CMK (cell line): ENCODE data around the gene FBXL13.
"Not testable (repeated sequence)": the region's sequence is repeated elsewhere in the genome, so short reads cannot be mapped to it uniquely, and the experiment has no call there.

Experiments used
- DNase-seq: peaks from one replicate; pipeline ENCODE4 v3.0.0-alpha.2; 2010; ENCODE audit warnings: low read depth

The FBXL13 gene

GRCh38 chr7:102817616-102818573 lies 256.7 kb downstream of the FBXL13 start:
- no peak for DNase-seq

DNA sequence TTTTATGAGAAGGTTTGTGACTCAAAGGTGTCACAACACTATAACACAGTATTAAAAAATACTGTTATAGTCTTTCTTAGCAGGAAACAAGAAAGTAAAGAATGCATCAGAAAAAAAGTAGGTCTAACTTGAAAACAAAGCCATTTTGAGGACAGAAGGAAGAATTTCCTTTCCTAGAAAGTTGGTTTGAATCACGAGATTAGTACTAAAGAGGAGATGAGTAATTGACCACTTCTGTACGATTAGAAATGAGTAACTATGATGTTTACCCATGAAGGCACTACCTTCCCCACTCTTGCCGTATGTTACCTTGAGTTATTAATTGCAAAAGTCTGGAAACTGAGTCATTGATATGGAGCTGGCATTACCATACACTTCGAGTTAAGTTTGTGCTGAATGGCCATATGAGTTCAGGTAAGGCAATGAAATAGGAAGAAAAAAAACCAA lies 260.5 kb downstream of the FBXL13 start:
- DNase-seq: no peak

GRCh38 chr7:102813191-102814024 lies 261.2 kb downstream of the FBXL13 start:
- DNase-seq: no peak

DNA sequence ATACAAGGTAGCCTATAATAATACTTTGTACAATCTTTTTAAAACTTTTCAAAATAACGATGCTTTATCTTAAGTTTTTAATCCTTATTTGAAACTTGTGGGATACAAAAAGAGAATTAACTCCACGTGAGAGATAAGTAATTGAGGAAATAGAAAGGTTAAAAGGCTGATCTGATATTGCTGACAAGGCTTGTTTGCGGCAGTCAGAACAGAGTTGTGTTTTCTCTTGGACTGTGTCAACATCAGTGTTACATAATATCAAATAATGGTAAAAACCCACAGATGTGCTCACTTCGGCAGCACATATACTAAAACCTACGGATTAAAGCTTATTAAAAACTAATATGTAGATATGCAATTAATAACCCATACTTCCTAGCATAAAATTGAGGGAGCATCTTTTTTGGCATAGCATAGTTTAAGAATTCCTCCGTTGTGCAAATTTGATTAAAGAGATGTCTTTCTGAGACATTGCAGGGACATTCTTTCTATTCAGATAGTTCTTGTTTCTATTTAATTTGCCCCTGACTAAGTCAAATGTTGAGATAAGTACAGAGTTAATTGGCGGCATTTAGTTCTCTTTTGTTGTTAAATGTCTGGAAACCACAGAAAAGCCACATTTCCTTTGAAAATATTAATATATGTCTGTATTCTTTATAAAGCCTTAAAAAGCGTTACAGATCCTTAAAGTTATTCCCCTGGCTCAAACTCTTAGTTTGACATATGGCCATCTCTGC lies 262.5 kb downstream of the FBXL13 start:
- no peak for DNase-seq

- no peak for DNase-seq
Measured at GRCh38 chr7:102810916-102811315, 263.7 kb downstream of the FBXL13 start.

- DNase-seq: no peak
Measured at GRCh38 chr7:102806613-102807012, 268.0 kb downstream of the FBXL13 start.

GRCh38 chr7:102795987-102796595 lies 278.5 kb downstream of the FBXL13 start:
- DNase-seq: not testable (repeated sequence)

- not testable (repeated sequence) for DNase-seq
Measured at GRCh38 chr7:102794567-102794966, 280.0 kb downstream of the FBXL13 start.

DNA sequence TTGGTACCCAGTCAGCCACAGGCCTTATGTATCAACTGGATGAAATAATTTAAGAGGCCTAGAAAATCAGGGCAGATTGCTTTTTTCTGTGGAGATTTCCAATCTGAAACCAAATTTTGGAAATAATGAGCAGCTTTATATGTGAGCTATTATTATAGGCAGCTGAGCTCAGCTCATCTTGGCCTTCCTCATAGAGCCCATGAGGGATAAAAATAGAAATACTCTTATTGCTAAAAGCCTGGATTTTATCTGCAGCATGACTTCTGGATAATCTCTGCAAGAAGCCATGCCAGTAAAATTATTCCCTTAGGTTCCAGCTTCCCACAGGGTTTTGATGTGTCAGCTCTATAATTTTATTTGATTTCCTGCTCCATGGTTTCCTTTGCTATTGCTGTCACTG lies 282.8 kb downstream of the FBXL13 start:
- not testable (repeated sequence) for DNase-seq

DNA sequence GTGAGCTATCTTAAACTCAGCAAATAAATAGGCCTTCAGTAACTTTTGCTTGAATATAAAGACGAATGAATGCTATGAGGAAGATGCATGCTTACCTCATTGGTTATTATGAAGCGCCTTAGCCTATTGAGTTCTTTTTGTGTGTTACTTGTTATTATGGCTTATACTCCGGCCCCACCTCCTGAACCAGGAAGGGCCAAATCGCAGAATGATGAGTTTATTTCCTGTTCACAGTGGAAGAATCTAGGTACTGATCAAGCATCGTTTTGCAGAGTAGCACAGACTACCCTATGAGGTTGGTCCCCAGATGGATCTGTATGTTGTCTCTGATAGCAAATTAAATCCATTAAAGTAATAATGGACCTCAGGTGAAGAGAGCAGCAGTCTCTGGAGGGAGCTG lies 283.2 kb downstream of the FBXL13 start:
- not testable (repeated sequence) for DNase-seq

DNA sequence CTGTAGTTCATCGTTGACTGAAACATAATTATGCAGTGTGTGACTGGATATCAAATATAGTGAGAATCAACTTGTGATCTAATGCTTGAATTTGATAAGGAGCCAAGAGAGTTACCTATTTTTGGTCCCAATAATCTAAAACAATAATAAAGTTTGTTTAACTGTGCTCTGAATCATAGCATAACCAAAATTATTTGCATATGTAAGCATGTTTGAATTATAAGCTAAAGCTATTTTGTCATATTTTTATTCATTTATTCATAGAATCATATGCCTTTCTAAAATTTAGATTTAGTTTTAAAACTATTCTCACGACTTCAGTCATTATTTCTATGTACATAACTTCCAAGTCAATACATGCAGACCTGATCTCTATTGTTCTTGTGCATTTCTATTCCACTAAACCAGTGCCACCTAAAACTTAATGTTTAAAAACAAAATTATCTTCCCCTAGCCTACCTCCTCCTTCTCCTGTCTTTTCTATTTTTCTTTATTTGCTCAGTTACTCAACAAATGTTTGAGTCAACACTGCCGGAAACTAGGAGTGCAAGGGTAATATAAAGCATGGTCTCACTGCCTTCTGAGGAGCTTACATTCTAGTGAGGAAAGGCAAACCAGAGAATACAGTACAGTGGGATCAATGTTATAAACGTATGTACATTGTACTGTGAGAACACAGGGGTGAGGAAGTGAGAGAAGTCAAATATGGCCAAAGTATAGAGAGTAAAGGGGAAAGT lies 284.1 kb downstream of the FBXL13 start:
- DNase-seq: not testable (repeated sequence)

GRCh38 chr7:102788770-102789169 lies 285.8 kb downstream of the FBXL13 start:
- DNase-seq: not testable (repeated sequence)

GRCh38 chr7:102780926-102781325 lies 293.7 kb downstream of the FBXL13 start:
- DNase-seq: not testable (repeated sequence)

DNA sequence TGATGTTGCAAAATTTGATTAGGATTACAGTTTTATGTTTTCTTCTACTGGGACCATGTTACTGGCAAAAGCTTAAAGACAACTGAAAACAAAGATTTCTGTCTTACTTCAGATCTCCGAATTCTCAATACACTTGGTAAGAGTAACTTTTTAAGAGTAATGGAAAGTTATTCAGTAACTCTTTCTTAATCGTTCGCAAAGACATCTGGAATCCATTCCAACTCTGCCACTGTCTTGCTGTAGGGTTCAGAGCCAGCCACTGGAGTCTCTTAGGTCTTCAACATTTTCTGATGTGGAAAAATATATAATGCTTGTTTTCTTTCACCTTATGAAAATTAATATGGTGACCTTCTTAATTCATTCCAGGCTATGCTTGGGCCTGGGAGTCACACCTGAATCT lies 295.9 kb downstream of the FBXL13 start:
- not testable (repeated sequence) for DNase-seq

GRCh38 chr7:102776217-102776616 lies 298.4 kb downstream of the FBXL13 start:
- not testable (repeated sequence) for DNase-seq

DNA sequence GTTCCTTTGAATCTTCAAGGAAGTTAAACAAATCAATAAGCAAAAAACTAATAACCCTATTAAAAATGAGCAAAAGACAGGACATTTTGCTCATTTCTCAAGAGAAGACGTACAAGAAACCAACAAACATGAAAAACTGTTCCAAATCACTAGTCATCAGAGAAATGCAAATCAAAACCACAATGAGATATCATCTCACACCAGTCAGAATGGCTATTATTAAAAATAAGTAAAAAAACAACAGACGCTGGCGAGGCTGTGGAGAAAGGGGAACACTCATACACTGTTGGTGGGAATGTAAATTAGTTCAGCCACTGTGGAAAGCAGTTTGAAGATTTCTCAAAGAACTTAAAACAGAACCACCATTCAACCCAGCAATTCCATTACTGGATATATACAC lies 304.1 kb downstream of the FBXL13 start:
- DNase-seq: not testable (repeated sequence)

- DNase-seq: not testable (repeated sequence)
Measured at GRCh38 chr7:102769657-102770192, 304.9 kb downstream of the FBXL13 start.

DNA sequence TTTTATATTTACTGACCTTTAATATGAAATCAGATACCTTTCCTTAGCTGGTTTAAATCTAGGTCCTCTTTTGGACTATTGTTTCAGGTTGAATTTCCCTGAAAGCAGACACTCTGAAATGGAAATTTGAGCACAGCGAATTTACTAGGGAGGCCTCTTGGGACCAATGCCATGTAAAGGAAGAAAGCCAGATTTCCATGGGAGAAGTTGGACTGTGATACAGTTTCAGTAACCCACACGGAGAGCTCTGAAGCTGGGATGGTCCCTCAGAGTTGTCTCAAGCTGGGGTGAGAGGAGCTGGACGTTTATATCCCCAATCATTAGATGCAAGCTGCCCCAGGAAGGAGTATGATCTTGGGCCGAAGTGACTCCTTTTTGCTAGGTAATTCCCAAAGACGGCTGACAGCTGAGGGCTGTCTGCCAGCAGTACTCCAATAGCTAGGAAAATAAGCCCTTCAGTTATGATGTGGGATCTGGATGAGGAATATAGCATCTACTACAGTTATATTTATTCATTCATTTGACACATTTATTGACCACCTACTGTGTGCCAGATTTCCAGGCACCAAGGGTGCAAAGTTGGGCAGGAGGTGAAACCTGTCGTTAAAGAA lies 311.2 kb downstream of the FBXL13 start:
- not testable (repeated sequence) for DNase-seq
